ENCODE data around the gene SHISA7. TPM values are rescaled to one million over a fixed set of nuclear protein-coding genes. Genes with fewer than 3 reads are reported as not detected.

SHISA7 gene
- total RNA-seq, 2 donors from 2014 or later: not detected

- TF ChIP-seq CTCF (conservative IDR thresholded peaks at IDR 0.05): no peak
- Mint-ChIP-seq H3K9me3 (no peaks in the 10 kb centered on the region), H3K4me1 (peaks cover 17% of the 10 kb centered on the region), H3K27ac (no peak overlapping the region), H3K36me3 (ENCODE audit: low read depth) (no peaks in the 10 kb centered on the region), H3K4me3 (no peak overlapping the region), H3K27me3 (ENCODE audit: insufficient read depth) (no peaks in the 10 kb centered on the region)
- Histone ChIP-seq H3K36me3 (ENCODE audit: control insufficient read depth, insufficient read depth, low read length) (no peaks in the 10 kb centered on the region), H3K4me1 (ENCODE audit: control insufficient read depth, insufficient read depth, low read length) (no peaks in the 10 kb centered on the region), H3K4me3 (ENCODE audit: low read length) (no peak overlapping the region), H3K9ac (ENCODE audit: extremely low read depth, low read length, poor library complexity, severe bottlenecking) (no peak overlapping the region), H3K27ac (ENCODE audit: low read depth, low read length) (no peak overlapping the region), H3K27me3 (ENCODE audit: control insufficient read depth, insufficient read depth, low read length, poor library complexity, severe bottlenecking) (no peaks in the 10 kb centered on the region), H3K9me3 (ENCODE audit: control insufficient read depth, low read length) (no peaks in the 10 kb centered on the region)
- WGBS, 2 experiments (ENCODE audit: insufficient coverage in 1 of 2, insufficient read length in 1 of 2): 69 to 73% methylated on average over 10 to 16 of the region's 16 CpGs
- DNase-seq: peak; percentile 66
Measured at GRCh38 chr19:55473225-55474012, 30.3 kb upstream of the SHISA7 start.

- no peak overlapping the region for H3K4me3 Mint-ChIP-seq
- no peaks in the 10 kb centered on the region for H3K27me3 Mint-ChIP-seq (ENCODE audit: insufficient read depth)
- no peaks in the 10 kb centered on the region for H3K9me3 Mint-ChIP-seq
- peaks cover 11% of the 10 kb centered on the region for H3K4me1 Mint-ChIP-seq
- no peak for TF ChIP-seq CTCF (conservative IDR thresholded peaks at IDR 0.05)
- H3K36me3 Mint-ChIP-seq (ENCODE audit: low read depth): no peaks in the 10 kb centered on the region
- H3K27ac ChIP-seq (ENCODE audit: low read depth, low read length): no peak overlapping the region
- H3K27ac Mint-ChIP-seq: no peak overlapping the region
- no peaks in the 10 kb centered on the region for H3K36me3 ChIP-seq (ENCODE audit: control insufficient read depth, insufficient read depth, low read length)
- no peaks in the 10 kb centered on the region for H3K27me3 ChIP-seq (ENCODE audit: control insufficient read depth, insufficient read depth, low read length, poor library complexity, severe bottlenecking)
- H3K9me3 ChIP-seq (ENCODE audit: control insufficient read depth, low read length): no peaks in the 10 kb centered on the region
- 88 to 94% methylated on average over 8 of the region's 8 CpGs for WGBS, 2 experiments (ENCODE audit: insufficient coverage in 1 of 2, insufficient read length in 1 of 2)
- no peak overlapping the region for H3K9ac ChIP-seq (ENCODE audit: extremely low read depth, low read length, poor library complexity, severe bottlenecking)
- peak; percentile 45 for DNase-seq
- no peak overlapping the region for H3K4me3 ChIP-seq (ENCODE audit: low read length)
- H3K4me1 ChIP-seq (ENCODE audit: control insufficient read depth, insufficient read depth, low read length): no peaks in the 10 kb centered on the region
Measured at GRCh38 chr19:55472463-55472862, 29.4 kb upstream of the SHISA7 start.

- Mint-ChIP-seq H3K27me3 (ENCODE audit: insufficient read depth) (peaks cover 4% of the 10 kb centered on the region), H3K36me3 (ENCODE audit: low read depth) (no peaks in the 10 kb centered on the region), H3K4me1 (peaks cover 8% of the 10 kb centered on the region), H3K9me3 (no peaks in the 10 kb centered on the region), H3K4me3 (no peak overlapping the region), H3K27ac (no peak overlapping the region)
- Histone ChIP-seq H3K4me1 (ENCODE audit: control insufficient read depth, insufficient read depth, low read length) (no peaks in the 10 kb centered on the region), H3K27me3 (ENCODE audit: control insufficient read depth, insufficient read depth, low read length, poor library complexity, severe bottlenecking) (no peaks in the 10 kb centered on the region), H3K36me3 (ENCODE audit: control insufficient read depth, insufficient read depth, low read length) (no peaks in the 10 kb centered on the region), H3K27ac (ENCODE audit: low read depth, low read length) (no peak overlapping the region), H3K9ac (ENCODE audit: extremely low read depth, low read length, poor library complexity, severe bottlenecking) (no peak overlapping the region), H3K4me3 (ENCODE audit: low read length) (no peak overlapping the region), H3K9me3 (ENCODE audit: control insufficient read depth, low read length) (no peaks in the 10 kb centered on the region)
- no peak for TF ChIP-seq CTCF (conservative IDR thresholded peaks at IDR 0.05)
- 92 to 93% methylated on average over 12 to 13 of the region's 13 CpGs for WGBS, 2 experiments (ENCODE audit: insufficient coverage in 1 of 2, insufficient read length in 1 of 2)
- no peak for DNase-seq
Measured at GRCh38 chr19:55471266-55471665, 28.2 kb upstream of the SHISA7 start.

Measured in endodermal cell (in vitro differentiated cells).